Activated CD4-positive, alpha-beta T cell treated with anti-CD3 and anti-CD28 coated beads, Interleukin-2, amount 10 ng/mL, durations not matched to agents 7 days and 5 days (primary cell): ENCODE data around the gene INF2. TPM values are rescaled to one million over a fixed set of nuclear protein-coding genes. Genes with fewer than 3 reads are reported as not detected.

Experiments
- CTCF ChIA-PET: fragments of 350-600 bp; sonication (Branson Sonifier 250); formaldehyde crosslinking; loops from one replicate; lab custom pipeline; 2021; ENCODE audit warnings: antibody characterized with exemption; lab: Charles Lee
- POLR2A ChIA-PET: fragments of 350-600 bp; sonication (Branson Sonifier 250); formaldehyde crosslinking; loops from one replicate; lab custom pipeline; 2021; ENCODE audit warnings: antibody characterized with exemption; lab: Charles Lee
- DNase-seq: peaks from one replicate; pipeline ENCODE4 v3.0.0-alpha.2; 2020
- H3K27ac Mint-ChIP-seq: one replicate; pipeline ENCODE4 v1.8.0; 2021; ENCODE audit warnings: mild to moderate bottlenecking, moderate library complexity, mixed read lengths
- H3K27me3 Mint-ChIP-seq: one replicate; pipeline ENCODE4 v1.8.0; 2021; ENCODE audit warnings: mixed read lengths
- H3K36me3 Mint-ChIP-seq: one replicate; pipeline ENCODE4 v1.8.0; 2021; ENCODE audit warnings: low read depth, mixed read lengths
- H3K4me1 Mint-ChIP-seq: one replicate; pipeline ENCODE4 v1.8.0; 2021; ENCODE audit warnings: mixed read lengths
- H3K4me3 Mint-ChIP-seq: one replicate; pipeline ENCODE4 v1.8.0; 2021; ENCODE audit warnings: mild to moderate bottlenecking, moderate library complexity, mixed read lengths
- H3K9me3 Mint-ChIP-seq: one replicate; pipeline ENCODE4 v1.8.0; 2021; ENCODE audit warnings: mixed read lengths
- total RNA-seq, 2 experiments: library from RNA; stranded (reverse); gene quantifications; one replicate each; pipeline ENCODE4 v1.2.3, GENCODE V29; 2021

INF2 gene
- total RNA-seq, 2 experiments from 2014 or later: 163 to 171 TPM

- CTCF ChIA-PET: interaction anchor here (1.3 kb wide), 1 partner anchor 10 kb away, joined by 4 read pairs; no protein-coding TSS in a partner anchor
- H3K27ac Mint-ChIP-seq: peak overlapping the region; percentile 14
- H3K4me3 Mint-ChIP-seq: no peak overlapping the region
- POLR2A ChIA-PET: no interaction called here
- DNase-seq: no peak
- H3K27me3 Mint-ChIP-seq: peaks cover 8% of the 10 kb centered on the region
- no peaks in the 10 kb centered on the region for H3K9me3 Mint-ChIP-seq
- peaks cover 25% of the 10 kb centered on the region for H3K4me1 Mint-ChIP-seq
- H3K36me3 Mint-ChIP-seq: no peaks in the 10 kb centered on the region
Observed at GRCh38 chr14:104680806-104681688, 8.4 kb upstream of the INF2 start.

- Mint-ChIP-seq H3K36me3 (no peaks in the 10 kb centered on the region), H3K27ac (no peak overlapping the region), H3K9me3 (no peaks in the 10 kb centered on the region), H3K4me1 (peaks cover 31% of the 10 kb centered on the region), H3K27me3 (peaks cover 8% of the 10 kb centered on the region), H3K4me3 (no peak overlapping the region)
- no peak for DNase-seq
- POLR2A ChIA-PET: no interaction called here
- CTCF ChIA-PET: interaction anchor here (0.7 to 1.3 kb wide), 2 partner anchors 9 to 21 kb away, joined by 3 to 4 read pairs; no protein-coding TSS in a partner anchor
Observed at GRCh38 chr14:104681689-104682074, 7.7 kb upstream of the INF2 start.

- H3K9me3 Mint-ChIP-seq: no peaks in the 10 kb centered on the region
Observed at GRCh38 chr14:104682107-104682593, 7.3 kb upstream of the INF2 start.

GRCh38 chr14:104683653-104684448 lies 5.6 kb upstream of the INF2 start:
- DNase-seq: no peak
- peaks cover 8% of the 10 kb centered on the region for H3K27me3 Mint-ChIP-seq
- no peak overlapping the region for H3K4me3 Mint-ChIP-seq
- CTCF ChIA-PET: interaction anchor here (2.0 kb wide), 1 partner anchor 20 kb away, joined by 6 read pairs; no protein-coding TSS in a partner anchor
- peaks cover 34% of the 10 kb centered on the region for H3K4me1 Mint-ChIP-seq
- no peaks in the 10 kb centered on the region for H3K9me3 Mint-ChIP-seq
- POLR2A ChIA-PET: no interaction called here
- H3K36me3 Mint-ChIP-seq: no peaks in the 10 kb centered on the region
- no peak overlapping the region for H3K27ac Mint-ChIP-seq

More at GRCh38 chr14:104682107-104682593, 7.3 kb upstream of the INF2 start:
- no peak for DNase-seq
- Mint-ChIP-seq H3K27ac (no peak overlapping the region), H3K4me3 (no peak overlapping the region), H3K4me1 (peaks cover 34% of the 10 kb centered on the region), H3K27me3 (peaks cover 8% of the 10 kb centered on the region), H3K36me3 (no peaks in the 10 kb centered on the region)
- ChIA-PET CTCF (interaction anchor here (0.7 to 1.0 kb wide), 2 partner anchors 21 to 63 kb away, joined by 3 read pairs; no protein-coding TSS in a partner anchor), POLR2A (no interaction called here)

- ChIA-PET POLR2A (no interaction called here), CTCF (interaction anchor here (2.0 kb wide), 1 partner anchor 19 kb away, joined by 6 read pairs; no protein-coding TSS in a partner anchor)
- Mint-ChIP-seq H3K27ac (no peak overlapping the region), H3K9me3 (no peaks in the 10 kb centered on the region), H3K4me3 (no peak overlapping the region), H3K27me3 (peaks cover 8% of the 10 kb centered on the region), H3K36me3 (no peaks in the 10 kb centered on the region), H3K4me1 (peaks cover 34% of the 10 kb centered on the region)
- no peak for DNase-seq
Observed at GRCh38 chr14:104684449-104684821, 5.0 kb upstream of the INF2 start.

GRCh38 chr14:104685216-104685997 lies 4.0 kb upstream of the INF2 start:
- H3K4me3 Mint-ChIP-seq: no peak overlapping the region
- POLR2A ChIA-PET: no interaction called here
- peak overlapping the region; percentile 75 for H3K27ac Mint-ChIP-seq
- no peak for DNase-seq
- H3K27me3 Mint-ChIP-seq: peaks cover 8% of the 10 kb centered on the region
- CTCF ChIA-PET: interaction anchor here (2.0 kb wide), 1 partner anchor 18 kb away, joined by 6 read pairs; no protein-coding TSS in a partner anchor
- peaks cover 34% of the 10 kb centered on the region for H3K4me1 Mint-ChIP-seq
- H3K9me3 Mint-ChIP-seq: no peaks in the 10 kb centered on the region
- no peaks in the 10 kb centered on the region for H3K36me3 Mint-ChIP-seq

- Mint-ChIP-seq H3K27ac (peak overlapping the region; percentile 50), H3K4me3 (no peak overlapping the region), H3K9me3 (no peaks in the 10 kb centered on the region), H3K27me3 (peaks cover 8% of the 10 kb centered on the region), H3K36me3 (peaks cover 5% of the 10 kb centered on the region), H3K4me1 (peaks cover 40% of the 10 kb centered on the region)
- ChIA-PET CTCF (interaction anchor here (0.9 kb wide), 1 partner anchor 11 kb away, joined by 3 read pairs; no protein-coding TSS in a partner anchor), POLR2A (no interaction called here)
- DNase-seq: no peak
Observed at GRCh38 chr14:104685998-104686610, 3.3 kb upstream of the INF2 start.

GRCh38 chr14:104686624-104687517 lies 2.5 kb upstream of the INF2 start:
- DNase-seq: peak; percentile 36
- peaks cover 47% of the 10 kb centered on the region for H3K4me1 Mint-ChIP-seq
- peaks cover 8% of the 10 kb centered on the region for H3K27me3 Mint-ChIP-seq
- ChIA-PET CTCF (interaction anchor here (0.9 to 1.2 kb wide), 2 partner anchors 11 to 22 kb away, joined by 3 to 4 read pairs; no protein-coding TSS in a partner anchor), POLR2A (no interaction called here)
- peaks cover 9% of the 10 kb centered on the region for H3K36me3 Mint-ChIP-seq
- peak overlapping the region; percentile 88 for H3K27ac Mint-ChIP-seq
- no peaks in the 10 kb centered on the region for H3K9me3 Mint-ChIP-seq
- H3K4me3 Mint-ChIP-seq: peak overlapping the region; percentile 59

- ChIA-PET POLR2A (no interaction called here), CTCF (interaction anchor here (1.2 kb wide), 2 partner anchors 13 to 21 kb away, joined by 3 to 4 read pairs; no protein-coding TSS in a partner anchor)
- H3K27ac Mint-ChIP-seq: peak overlapping the region; percentile 71
- peaks cover 9% of the 10 kb centered on the region for H3K36me3 Mint-ChIP-seq
- H3K4me3 Mint-ChIP-seq: peak overlapping the region; percentile 59
- peaks cover 8% of the 10 kb centered on the region for H3K27me3 Mint-ChIP-seq
- no peak for DNase-seq
- H3K4me1 Mint-ChIP-seq: peaks cover 51% of the 10 kb centered on the region
- no peaks in the 10 kb centered on the region for H3K9me3 Mint-ChIP-seq
Observed at GRCh38 chr14:104687601-104688504, 1.6 kb upstream of the INF2 start.

- Mint-ChIP-seq H3K36me3 (peaks cover 11% of the 10 kb centered on the region), H3K4me3 (peak overlapping the region; percentile 59), H3K9me3 (no peaks in the 10 kb centered on the region), H3K4me1 (peaks cover 56% of the 10 kb centered on the region), H3K27me3 (peaks cover 8% of the 10 kb centered on the region), H3K27ac (peak overlapping the region; percentile 31)
- ChIA-PET POLR2A (no interaction called here), CTCF (interaction anchor here (1.2 kb wide), 2 partner anchors 14 to 21 kb away, joined by 3 to 4 read pairs; no protein-coding TSS in a partner anchor)
- no peak for DNase-seq
Observed at GRCh38 chr14:104688505-104689108, 811 bp upstream of the INF2 start.
